NCI-H1417 (cell line): Measurements from ENCODE around the gene SEMA3D.
"Not testable (repeated sequence)": the region's sequence is repeated elsewhere in the genome, so short reads cannot be mapped to it uniquely, and the experiment has no call there.

Experiments used
- DNase-seq, 3 experiments: peaks; one replicate each; lab custom pipeline; 2025; lab: John Stamatoyannopoulos, UW

The SEMA3D gene

DNA sequence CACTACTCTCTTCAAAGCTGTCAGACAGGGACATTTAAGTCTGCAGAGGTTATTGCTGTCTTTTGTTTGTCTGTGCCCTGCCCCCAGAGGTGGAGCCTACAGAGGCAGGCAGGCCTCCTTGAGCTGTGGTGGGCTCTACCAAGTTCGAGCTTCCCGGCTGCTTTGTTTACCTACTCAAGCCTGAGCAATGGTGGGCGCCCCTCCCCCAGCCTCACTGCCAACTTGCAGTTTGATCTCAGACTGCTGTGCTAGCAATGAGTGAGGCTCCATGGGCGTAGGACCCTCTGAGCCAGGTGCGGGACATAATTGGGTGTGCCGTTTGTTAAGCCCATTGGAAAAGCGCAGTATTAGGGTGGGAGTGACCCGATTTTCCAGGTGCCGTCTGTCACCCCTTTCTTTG, 193.9 kb downstream of the SEMA3D start:
- not testable (repeated sequence) for DNase-seq

GRCh38 chr7:84985073-84985784, 201.6 kb downstream of the SEMA3D start:
- no peak for DNase-seq

DNA sequence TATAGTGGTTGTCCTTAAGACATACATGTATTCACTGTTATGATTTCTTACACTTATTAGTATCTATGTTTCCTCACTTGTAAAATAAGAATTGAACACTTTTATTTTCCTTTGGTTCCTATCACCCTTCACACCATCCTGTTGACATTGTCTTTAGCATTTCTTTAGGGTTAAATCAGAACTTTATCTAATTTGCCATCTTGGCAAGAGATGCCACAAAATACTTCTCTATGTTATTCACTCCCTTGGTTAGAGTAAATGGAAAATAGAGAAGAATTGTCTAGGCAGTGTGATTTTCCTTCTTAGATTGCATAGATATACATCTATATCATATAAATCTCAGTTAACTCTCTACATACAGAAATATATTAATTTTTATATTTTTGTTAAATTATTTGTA, 204.7 kb downstream of the SEMA3D start:
- no peak for DNase-seq

DNA sequence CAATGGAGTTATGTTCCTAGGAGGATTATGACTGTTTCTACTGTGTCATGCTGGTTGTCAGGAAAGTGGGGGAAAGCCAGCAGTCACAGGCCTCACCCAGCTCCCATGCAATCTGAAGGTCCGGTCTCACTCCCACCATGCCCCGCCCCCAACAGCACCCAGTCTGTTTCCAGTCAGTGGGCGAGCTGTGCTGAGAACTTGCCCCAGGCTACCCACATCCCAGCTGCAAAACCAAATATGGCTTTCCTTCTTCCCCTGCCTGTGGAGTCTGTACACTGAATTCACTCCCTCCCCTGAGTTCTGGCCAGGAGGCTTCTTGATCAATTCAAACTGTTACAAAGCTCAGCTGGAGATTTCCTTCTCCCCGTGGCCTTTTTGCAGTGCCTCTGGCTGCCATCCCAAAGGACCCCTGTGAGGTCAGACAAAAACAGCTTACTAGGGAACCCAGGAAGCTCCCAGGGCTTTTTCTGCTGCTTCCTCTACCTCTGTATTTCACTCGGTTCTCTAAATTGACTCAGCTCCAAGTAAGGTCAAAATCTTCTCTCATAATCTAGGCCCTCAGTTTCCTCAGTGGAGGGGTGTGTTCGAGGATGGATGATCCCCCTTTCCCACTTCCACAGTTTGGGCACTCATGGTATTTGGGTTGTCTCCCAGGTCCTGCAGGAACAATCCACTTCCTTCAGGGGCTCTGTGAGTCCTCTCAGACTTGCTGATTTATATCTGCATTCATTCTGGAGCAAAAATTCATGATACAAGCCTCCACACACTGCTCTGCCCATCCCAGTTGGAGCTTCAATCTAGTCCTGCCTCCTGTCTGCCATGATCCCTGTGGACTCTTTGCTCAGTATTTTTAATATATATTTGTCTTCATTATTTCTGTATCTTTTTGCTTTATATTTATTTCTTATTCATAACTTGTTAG, 205.5 kb downstream of the SEMA3D start:
- DNase-seq: peak in 2 of 3 experiments; percentile 61 to 86

- DNase-seq: no peak
Observed at GRCh38 chr7:84975586-84976185, 211.2 kb downstream of the SEMA3D start.

- DNase-seq: peak in 1 of 3 experiments; percentile 49
Observed at GRCh38 chr7:84971360-84971759, 215.5 kb downstream of the SEMA3D start.

DNA sequence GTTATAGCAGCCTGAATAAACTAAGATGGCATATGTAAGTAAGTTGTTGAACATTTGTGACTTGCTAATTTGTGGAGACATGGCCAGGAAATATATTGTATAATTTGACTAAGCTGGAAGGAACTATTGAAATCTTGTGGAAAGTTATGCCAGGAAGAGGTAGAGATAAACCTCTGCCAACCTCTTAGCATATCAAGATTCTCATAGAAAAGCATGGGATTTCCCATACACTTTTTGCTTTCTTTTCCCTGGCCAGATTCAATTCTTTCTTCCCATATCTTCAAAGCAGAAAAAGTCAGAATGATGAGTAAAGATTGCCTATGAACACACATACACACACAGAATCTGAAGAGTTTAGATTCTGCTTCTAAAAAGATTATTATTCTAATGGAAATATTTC, 216.2 kb downstream of the SEMA3D start:
- DNase-seq: no peak

GRCh38 chr7:84953234-84953633, 233.6 kb downstream of the SEMA3D start:
- no peak for DNase-seq

GRCh38 chr7:84950836-84951235, 236.0 kb downstream of the SEMA3D start:
- no peak for DNase-seq

GRCh38 chr7:84949501-84949900, 237.4 kb downstream of the SEMA3D start:
- no peak for DNase-seq

DNA sequence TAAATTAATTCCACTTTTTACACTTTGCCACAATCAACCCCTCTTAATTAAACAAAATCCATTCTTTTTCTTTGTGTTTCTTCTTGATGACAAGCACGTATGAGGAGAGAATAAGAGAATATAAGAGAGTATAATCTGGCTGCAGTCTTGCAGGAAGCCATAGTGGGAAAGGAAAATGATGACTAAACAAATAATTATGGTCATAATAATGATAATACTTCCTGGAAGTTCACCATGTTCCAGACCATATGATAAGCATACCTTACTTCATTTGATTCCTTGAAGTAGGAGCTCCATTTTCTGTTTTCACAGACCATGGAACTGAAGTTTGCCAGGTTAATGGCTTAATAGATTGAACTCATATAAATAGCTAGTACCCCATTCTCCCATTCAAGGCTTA, 237.8 kb downstream of the SEMA3D start:
- DNase-seq: no peak

GRCh38 chr7:84948634-84949033, 238.2 kb downstream of the SEMA3D start:
- no peak for DNase-seq

GRCh38 chr7:84946549-84946948, 240.3 kb downstream of the SEMA3D start:
- no peak for DNase-seq
